Fibroblast of the conjunctiva (primary cell): ENCODE measurements around the gene RGS9BP.
"Not testable (repeated sequence)": the region's sequence is repeated elsewhere in the genome, so short reads cannot be mapped to it uniquely, and the experiment has no call there.

Experiments used
- DNase-seq: peaks from one replicate; pipeline ENCODE4 v3.0.0-alpha.2; 2010; ENCODE audit warnings: low read depth

RGS9BP gene, protein sequence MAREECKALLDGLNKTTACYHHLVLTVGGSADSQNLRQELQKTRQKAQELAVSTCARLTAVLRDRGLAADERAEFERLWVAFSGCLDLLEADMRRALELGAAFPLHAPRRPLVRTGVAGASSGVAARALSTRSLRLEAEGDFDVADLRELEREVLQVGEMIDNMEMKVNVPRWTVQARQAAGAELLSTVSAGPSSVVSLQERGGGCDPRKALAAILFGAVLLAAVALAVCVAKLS

GRCh38 chr19:32675720-32676185 lies at the start of gene RGS9BP:
RGS9BP (plus strand) TSS chr19:32675848; CDS start chr19:32676264, 416 bp downstream.
- DNase-seq: no peak

DNA sequence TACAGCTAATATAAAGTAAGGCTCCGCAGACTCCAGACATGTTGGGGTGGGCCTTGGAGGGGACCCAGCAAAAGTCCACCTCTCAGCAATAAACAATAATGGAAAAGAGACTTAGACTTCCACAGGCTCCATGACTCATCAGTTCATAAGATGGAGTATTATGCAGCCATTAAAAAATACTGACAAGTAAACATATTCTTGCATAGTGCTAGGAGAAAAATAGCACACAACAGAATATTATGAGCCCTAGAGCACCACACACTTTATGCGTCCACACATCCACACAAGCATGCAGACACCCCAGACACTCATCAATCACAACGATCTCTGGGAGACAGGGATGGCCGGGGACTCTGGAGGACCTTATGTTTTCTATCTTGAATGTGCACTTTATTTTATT lies 48.7 kb upstream of the RGS9BP start:
- no peak for DNase-seq

GRCh38 chr19:32627714-32628270 lies 47.9 kb upstream of the RGS9BP start:
- DNase-seq: no peak

DNA sequence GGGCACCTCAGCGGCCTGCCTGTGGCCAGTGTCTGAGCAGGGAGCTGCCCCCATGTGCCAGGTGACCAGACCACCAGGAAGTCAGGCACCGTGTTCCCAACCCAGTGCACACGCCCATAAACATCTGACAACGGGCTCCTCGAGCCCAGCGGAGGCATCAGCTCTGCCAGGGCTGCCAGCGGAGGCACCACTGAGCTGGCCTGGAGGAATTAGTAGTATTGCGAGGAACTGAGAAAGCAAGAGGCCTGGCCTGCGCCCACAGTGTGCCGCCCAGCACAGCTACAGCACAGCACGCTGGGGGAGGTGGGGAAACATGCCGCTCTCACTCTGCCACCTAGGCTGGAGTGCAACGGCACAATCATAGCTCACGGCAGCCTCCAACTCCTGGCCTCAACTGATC lies 45.3 kb upstream of the RGS9BP start:
- no peak for DNase-seq

DNA sequence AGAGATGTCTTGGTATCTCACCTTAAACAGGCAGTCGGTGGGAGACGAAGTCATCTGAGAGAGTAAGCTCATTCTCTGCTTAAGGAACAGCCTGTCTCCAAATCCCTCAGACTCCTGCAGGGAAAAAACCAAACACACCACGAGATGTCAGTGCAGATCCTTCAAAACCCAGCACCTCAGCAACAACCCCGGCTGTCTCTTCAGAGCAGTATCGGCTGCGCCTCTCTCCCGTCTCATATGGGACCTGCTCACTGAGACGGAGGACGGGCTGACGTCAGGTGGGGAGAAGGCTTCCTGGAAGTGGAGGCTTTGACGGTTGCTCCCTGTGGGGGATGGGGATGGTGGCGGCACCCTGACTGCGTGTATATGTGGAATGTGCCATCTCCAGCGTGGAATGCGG lies 44.3 kb upstream of the RGS9BP start:
- DNase-seq: no peak

- DNase-seq: no peak
These were observed 38.2 kb upstream of the RGS9BP start for GRCh38 chr19:32637480-32637879.

DNA sequence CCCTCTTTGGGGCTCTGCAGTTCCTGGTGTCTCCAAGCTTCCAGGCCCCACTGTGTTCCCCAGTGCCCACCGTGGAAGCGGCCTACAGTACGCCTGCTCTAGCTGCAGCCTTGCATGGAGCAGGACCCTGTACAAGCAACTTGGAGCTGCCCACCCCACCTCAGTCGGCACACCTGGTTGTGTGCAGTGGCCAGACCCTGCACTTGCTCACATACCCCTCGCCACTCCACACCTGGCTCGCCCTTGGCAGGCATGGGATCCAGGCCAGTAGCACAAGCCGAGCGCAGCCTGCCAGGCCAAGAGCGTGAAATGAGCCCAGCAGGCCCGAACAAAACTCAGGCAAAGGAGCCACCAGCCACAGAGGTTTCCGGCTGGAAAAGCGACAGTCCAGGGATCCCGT lies 37.0 kb upstream of the RGS9BP start:
- DNase-seq: no peak

- DNase-seq: no peak
These were observed 32.9 kb upstream of the RGS9BP start for GRCh38 chr19:32642771-32643170.

DNA sequence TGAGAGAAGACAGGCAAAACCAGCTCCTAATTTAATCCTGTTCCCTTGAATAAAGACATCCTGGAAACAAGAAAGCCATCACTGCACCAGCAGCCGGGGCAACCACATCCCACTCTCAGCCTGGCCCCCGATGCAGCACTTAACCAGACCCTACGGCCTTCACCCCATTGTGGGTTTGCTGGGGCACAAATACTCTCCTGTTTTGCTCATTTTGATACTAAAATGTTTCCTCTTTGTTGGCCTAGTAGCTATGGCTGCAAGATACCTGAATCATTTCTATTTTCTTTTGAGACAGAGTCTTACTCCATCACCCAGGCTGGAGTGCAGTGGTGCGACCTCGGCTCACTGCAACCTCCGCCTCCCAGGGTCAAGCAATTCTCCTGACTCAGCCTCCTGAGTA lies 29.1 kb upstream of the RGS9BP start:
- DNase-seq: no peak

- no peak for DNase-seq
These were observed 28.3 kb upstream of the RGS9BP start for GRCh38 chr19:32647361-32647760.

DNA sequence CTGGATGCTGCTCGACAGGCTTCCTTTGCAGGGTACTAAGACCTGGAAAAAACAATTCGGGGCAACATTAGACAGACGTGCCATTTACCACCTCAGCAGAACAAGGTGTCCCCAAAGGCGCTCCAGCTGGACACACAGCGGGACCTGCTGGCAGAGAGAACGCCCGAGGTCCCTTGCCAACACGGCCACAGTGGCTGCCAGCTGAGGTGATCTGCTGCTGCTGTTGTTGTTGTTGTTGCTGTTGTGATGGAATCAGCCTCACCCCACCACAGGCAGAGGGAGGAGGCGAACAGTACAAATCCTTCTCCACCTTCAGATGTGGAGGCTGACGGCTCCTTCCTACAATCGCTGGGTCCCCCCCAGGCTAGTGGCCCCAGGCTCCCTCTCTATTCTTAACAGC lies 25.9 kb upstream of the RGS9BP start:
- no peak for DNase-seq

DNA sequence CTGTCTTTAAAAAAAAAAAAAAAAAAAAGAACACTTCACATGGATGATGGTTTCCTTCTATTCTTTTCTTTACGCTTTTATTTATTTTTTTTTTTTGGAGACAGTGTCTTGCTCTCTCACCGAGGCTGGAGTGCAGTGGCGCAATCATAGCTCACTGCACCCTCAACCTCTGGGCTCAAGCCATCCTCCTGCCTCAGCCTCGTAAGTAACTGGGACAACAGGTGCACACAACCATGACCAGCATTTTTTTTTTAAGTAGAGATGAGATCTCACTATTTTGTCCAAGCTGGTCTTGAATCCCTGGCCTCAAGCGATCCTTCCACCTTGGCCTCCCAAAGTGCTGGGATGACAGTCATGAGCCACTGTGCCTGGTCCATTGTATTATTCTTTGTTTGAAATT lies 25.0 kb upstream of the RGS9BP start:
- DNase-seq: no peak

DNA sequence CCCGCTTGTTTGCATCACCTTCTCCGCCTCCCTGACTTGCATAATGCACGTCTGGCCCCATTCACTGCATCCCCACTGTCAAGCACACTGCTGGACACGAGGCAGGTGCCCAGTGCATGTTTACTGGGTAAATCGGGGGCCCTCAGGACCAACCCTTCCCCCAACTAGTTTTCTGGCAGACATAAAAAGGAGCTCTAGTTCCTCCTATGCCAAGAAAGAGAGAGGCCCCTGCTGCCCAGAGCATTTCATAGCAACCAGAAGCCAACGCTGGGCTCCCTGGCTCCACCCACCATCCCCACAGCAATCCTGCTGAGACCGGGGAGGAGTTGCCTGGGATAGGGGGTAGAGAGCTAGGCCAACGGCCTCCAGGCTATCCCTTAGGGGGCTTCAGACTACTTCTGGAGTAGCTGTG lies 23.9 kb upstream of the RGS9BP start:
- DNase-seq: no peak

- not testable (repeated sequence) for DNase-seq
These were observed 23.3 kb upstream of the RGS9BP start for GRCh38 chr19:32652331-32652730.

DNA sequence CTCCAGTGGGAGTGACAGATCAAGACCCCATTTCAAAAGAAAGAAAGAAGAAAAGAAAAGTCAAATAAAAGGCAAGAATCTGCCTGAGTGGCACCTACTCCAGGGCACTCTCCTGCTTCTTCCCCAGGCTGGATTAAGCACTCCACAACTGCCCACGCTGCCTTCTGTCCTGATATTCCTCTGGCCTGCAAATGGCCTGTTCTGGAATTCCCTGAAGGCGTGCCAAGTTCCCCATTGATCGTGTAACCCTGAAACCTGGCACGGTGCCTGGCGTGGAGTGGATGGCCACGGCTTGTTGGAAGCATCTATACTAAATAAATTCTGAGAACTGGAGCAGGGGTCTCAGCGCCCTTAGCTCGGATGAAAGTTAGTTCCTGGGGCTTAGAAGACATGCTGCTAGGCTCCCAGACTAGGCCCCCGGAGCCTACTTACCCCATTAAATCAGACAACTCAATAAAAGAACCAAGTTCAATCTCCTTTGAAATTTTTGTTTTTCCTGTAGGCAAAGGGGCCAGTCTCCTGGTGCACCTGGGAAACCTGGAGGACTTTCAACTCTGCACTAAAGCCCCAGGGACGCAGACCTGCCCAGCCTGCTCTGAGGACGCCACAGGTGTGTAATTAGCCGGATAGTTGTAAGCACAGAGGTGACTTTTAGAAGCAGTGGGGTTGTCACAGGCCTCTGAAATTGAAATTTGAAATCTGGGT lies 22.6 kb upstream of the RGS9BP start:
- DNase-seq: no peak

DNA sequence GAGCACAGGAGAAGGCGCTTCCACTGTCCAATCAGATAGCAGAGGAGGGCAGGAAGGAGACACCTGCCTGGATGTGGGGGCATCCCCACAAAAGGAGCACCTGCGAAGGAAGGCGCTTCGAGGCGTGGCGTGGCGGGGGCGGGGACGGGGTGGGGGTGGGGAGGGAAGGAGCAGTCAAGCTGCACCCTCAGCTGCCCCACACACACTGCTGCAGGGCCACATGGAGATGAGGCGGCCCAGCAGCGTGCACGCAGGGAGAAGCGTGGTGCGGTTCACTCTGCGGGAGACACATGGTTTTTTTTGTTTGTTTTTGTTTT lies 22.1 kb upstream of the RGS9BP start:
- no peak for DNase-seq

GRCh38 chr19:32656379-32656778 lies 19.3 kb upstream of the RGS9BP start:
- not testable (repeated sequence) for DNase-seq

DNA sequence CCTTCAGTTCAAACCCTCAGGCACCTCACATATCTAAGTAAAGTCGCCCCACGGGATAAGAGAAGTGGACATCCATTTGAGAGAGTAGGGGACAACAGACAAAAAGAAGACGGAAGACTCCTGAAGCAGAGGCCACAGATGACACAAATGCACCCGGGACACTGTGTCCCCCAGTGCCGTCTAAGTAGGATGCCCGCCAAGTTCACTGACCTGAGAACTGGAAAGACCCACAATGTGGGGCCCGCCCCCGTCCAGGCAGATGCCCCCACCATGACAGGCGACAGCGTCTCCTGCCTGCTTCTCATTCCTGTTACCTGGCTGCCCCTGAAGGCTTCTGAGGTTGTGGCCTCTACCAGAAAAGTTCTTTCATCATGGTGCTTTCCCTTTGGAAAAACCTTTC lies 17.6 kb upstream of the RGS9BP start:
- no peak for DNase-seq

- no peak for DNase-seq
These were observed 17.1 kb upstream of the RGS9BP start for GRCh38 chr19:32658527-32658926.

DNA sequence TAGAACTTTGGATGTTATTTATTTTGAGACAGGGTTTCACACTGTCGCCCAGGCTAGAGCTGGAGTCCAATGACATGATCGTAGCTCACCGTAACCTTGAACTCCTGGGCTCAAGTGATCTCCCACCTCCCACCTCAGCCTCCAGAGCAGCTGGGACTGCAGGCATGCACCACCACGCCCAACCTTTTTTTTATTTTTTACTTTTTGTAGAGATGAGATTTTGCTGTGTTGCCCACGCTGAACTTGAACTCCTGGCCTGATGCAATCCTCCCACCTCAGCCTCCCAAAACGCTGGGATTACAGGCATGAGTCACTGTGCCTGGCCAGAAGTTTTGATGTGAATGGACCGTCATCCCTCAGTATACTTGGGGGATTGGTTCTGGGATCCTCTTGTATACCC lies 14.3 kb upstream of the RGS9BP start:
- no peak for DNase-seq

- no peak for DNase-seq
These were observed 13.5 kb upstream of the RGS9BP start for GRCh38 chr19:32662186-32662585.

DNA sequence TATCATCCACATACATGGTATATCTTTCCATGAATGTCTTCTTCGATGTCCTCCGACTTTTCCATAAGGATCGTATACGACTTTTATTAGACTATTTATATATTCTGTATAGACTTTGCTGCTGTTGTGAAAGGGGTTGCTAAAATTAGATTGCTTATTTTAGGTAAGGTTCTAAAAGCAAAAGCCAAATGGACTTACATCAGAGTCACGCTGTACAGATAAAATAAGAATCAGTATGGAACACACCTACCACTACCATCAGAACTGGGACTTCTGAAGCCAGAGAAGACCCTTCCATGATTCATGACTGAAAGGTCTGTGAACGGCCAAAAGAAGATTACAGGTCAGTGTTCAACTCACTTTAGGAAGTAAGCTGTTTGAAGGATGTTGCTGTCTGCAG lies 9.6 kb upstream of the RGS9BP start:
- DNase-seq: no peak

GRCh38 chr19:32669310-32669709 lies 6.3 kb upstream of the RGS9BP start:
- DNase-seq: no peak
